ENCODE results near the gene PTPRE.
"Not testable (repeated sequence)": the region's sequence is repeated elsewhere in the genome, so short reads cannot be mapped to it uniquely, and the experiment has no call there.

The PTPRE gene

DNA sequence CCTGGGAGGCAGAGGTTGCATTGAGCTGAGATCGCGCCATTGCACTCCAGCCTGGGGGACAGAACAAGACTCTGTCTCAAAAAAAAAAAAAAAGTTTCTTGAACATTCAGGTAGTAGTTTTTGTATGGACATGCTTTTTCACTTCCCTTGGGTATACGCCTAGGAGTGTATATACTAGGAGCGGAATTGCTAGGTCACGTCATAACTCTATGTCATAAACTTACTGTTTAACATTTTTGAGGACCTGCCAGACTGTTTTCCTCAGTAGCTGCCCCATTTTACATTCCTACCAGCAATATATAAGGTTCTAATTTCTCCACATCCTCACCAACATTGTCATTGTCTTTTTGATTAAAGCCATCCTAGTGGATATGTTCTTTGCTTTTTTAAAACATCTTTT is 167.7 kb downstream of the PTPRE start:
- DNase-seq (ENCODE audit: low read depth): no peak

- no peak for DNase-seq (ENCODE audit: low read depth)
These were observed 170.4 kb downstream of the PTPRE start for GRCh38 chr10:128077155-128077875.

GRCh38 chr10:128078136-128078969 is 171.4 kb downstream of the PTPRE start:
- DNase-seq (ENCODE audit: low read depth): no peak

DNA sequence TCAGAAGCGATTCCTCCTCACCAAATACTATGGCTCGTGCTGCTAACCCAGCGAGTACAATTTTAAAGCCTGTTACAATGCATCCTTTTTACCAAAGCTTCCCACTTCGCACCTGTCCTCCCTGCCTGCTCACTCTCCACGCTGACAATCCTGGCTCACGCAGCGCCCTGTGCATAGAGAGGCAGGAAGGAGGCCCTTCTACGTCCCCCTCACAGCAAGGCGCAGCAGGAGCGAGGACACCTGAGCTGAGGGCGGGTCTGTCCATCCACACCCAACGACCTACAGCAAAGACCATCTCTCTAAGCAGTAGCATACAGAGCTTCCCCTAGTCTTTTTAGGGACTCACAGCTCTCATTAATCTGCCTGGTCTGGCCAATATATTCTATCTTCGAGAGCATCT is 173.3 kb downstream of the PTPRE start:
- DNase-seq (ENCODE audit: low read depth): no peak

GRCh38 chr10:128080641-128081040 is 173.7 kb downstream of the PTPRE start:
- DNase-seq (ENCODE audit: low read depth): no peak

DNA sequence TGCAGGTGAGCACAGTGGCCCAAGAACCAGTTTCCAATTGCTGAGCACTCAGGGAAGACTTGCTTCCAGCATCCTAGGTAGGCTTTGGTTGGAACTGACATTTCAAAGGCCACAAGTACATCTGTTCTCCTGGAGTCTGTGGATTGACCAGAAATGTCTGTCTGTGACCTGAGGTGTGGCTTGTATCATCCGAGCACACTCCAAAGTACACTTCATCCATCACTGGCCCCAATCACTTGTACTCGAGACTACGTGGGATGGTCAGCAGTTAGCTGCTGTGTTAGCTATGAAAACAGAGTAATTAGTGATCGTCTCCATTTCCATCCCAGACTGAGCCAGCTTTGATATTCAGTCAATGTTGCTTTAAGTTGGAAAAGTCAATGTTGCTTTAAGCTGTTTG is 174.3 kb downstream of the PTPRE start:
- DNase-seq (ENCODE audit: low read depth): no peak

DNA sequence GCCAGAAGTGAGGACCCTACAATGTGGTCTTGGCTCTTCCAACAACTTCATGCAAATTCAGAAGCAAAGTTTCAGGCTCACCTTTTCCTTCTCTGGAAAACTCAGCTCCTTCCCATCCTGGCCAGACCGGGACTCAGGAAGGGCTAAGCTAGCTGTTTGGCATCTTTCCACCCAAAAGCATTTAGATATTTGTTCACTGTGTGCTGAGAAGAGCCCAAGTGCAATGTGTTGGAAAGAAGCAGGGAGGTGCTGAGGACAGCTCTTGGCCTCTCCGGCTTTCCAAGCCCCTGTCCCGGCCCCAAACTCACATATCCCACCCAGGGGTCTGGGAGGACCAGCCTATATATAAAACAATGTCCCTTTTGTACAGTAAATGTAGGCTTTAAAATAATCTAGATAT is 174.8 kb downstream of the PTPRE start:
- no peak for DNase-seq (ENCODE audit: low read depth)

GRCh38 chr10:128083191-128083895 is 176.4 kb downstream of the PTPRE start:
- no peak for DNase-seq (ENCODE audit: low read depth)

DNA sequence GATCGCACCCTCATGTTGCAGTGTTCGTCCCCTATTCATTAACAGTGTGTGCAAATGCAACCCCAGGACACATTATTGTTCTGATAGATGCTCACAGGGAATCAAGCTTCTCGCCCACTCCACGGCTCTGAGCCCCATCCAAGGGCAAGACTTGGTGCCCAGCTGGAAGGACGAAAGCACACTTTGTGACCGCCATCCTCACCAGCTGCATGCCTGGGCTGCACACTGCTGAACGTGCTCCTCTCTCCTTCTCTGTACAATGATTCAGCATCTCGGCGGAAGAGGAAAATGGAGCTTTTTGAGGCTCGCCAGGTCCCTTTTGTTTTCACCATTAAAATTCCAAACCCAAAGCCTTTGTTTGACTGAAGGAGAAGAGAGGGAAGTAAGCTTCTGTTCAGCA is 177.5 kb downstream of the PTPRE start:
- DNase-seq (ENCODE audit: low read depth): no peak

GRCh38 chr10:128084991-128085390 is 178.1 kb downstream of the PTPRE start:
- no peak for DNase-seq (ENCODE audit: low read depth)

- DNase-seq (ENCODE audit: low read depth): no peak
These were observed 179.3 kb downstream of the PTPRE start for GRCh38 chr10:128086003-128086863.

- no peak for DNase-seq (ENCODE audit: low read depth)
These were observed 180.4 kb downstream of the PTPRE start for GRCh38 chr10:128087146-128087883.

DNA sequence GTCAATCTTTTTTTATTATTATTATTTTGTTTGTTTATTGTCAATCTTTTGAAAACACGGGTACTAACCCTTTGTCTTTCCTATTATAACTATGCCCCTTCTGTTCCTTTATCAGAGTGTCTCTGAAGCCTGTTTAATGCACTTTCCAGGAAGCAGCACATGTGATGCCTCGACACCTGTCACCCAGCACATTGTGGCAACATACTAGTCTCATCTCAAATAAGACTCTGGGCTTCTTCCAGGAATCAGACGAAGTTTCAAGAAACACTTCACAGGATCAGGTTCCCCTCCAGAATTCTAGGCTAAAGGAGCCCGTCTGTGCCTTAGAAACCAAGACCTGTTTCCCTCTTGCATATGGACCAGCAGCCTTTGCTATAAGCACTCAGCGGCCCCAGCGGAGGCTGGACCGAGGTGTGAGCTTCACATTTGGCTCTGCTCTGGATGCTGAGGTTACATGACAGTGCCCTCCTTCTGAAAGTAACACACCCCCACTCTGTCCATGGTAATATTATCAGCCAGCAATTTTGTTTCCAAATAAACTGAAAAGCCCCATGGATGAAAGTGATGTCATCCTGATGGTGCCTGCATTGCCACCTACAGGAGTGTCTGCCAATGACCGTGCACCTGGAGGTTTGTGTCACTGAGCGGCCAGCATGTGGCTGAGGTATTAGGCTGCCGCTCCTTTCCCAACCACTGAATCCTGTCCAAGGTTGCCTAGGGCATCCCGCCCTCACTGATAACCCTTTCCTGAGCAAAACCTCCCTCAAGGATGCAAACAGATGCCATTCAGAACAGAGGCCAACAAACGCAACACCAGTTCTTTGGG is 181.2 kb downstream of the PTPRE start:
- no peak for DNase-seq (ENCODE audit: low read depth)

DNA sequence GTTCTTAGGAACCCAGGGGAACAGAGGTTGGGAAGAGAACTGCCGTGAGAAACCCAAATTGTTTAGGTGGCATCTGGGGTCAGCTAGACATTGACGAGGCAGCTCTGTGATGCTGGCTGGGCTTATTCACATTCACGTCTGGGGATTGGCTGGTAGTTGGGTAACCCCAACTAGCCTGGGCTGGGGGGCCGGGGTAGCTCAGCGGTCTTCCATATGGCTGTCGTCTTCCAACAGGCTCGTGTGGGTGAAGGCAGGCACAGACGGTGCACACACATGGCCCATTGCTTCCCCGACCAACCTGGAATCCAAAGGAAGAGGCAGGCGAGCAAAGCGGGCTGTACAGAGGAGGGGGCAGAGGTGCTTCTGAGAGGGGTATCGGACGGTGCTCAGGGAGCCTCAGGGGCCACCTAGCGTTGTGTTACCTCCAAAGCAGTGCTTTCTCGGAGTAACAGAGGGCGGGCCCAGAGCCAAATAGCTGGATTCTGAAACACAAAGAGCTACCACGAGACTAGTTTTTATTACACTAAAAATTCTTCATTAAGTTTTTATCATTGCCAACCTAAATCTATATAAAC is 184.8 kb downstream of the PTPRE start:
- no peak for DNase-seq (ENCODE audit: low read depth)

DNA sequence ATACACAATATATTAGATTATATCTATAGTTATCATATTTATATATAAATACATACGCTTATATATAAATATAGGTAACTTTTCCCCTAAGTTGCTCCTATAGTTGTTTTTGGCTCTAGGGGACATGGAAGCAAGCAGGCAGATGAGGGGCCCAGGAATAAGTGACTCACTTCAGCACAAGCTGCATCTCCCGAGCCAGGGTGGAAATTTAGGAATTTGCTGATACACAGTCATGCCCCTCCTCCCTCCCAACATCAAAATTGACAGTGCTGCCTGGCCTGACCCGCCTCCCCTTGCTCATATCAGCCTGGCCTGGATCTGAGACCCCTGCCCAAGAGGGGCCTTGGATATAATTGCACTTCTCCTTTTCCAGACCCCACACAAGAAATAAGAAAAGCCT is 185.6 kb downstream of the PTPRE start:
- DNase-seq (ENCODE audit: low read depth): no peak

DNA sequence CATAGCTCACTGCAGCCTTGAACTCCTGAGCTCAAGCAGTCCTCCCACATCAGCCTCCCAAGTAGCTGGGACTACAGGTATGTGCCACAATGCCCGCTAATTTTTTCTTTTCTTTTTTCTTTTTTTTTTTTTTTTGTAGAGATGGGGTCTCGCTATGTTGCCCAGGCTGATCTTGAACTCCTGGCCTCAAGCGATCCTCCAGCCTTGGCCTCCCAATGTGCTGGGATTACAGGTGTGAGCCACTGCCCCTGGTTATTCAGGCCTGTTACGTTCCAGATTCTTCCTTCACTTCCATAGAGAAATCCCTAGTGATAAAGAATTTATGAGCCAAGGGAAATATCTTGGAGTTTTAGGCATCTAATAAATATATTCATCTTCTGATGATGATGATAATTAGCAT is 187.7 kb downstream of the PTPRE start:
- DNase-seq (ENCODE audit: low read depth): not testable (repeated sequence)

GRCh38 chr10:128095027-128095752 is 188.3 kb downstream of the PTPRE start:
- no peak for DNase-seq (ENCODE audit: low read depth)

DNA sequence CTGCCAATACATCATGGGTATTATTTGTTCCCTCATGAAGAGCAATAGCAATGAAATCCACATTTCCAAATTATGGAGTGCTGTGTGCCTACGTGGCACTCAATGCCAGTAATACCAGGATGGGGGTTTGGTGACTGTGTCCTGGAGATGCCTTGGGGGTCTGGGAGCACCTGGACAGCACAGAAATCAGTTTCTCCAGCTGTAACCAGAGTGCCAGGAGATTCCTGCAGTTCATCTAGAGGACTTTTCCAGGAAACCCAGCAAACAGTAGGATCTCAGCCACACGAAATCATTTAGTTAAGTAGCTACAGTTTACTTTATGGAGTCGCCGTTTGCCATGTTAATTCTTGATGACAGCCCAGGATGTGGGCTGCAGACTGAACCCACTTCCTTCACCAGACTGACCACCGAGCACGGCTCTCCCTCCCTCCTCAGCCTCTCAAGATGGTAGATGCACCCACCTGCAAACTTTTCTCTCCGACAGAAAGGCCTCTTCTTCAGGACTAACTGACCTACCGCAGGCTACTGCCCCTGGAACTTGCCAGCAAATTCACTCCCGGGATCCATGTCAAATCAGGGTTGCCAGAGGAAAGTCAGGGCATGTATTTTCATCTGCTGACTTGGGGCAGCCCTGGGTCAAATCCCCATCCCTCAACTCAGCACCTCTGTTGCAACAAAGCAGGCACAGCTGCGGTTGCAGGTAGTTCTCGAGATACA is 189.0 kb downstream of the PTPRE start:
- DNase-seq (ENCODE audit: low read depth): no peak
